ENCODE measurements around the gene REELD1.

- TF ChIP-seq REST (IDR thresholded peaks at IDR 0.05; ENCODE audit: insufficient read depth in 1 of 2, low read depth in 2 of 2, low read length in 2 of 2): no peak
- TF ChIP-seq SIN3A (IDR thresholded peaks at IDR 0.05; ENCODE audit: borderline replicate concordance, insufficient read depth, low read length): no peak
- no peak for TF ChIP-seq POLR2AphosphoS5 (IDR thresholded peaks at IDR 0.05; ENCODE audit: low read depth, low read length)
- no peak for TF ChIP-seq TAF1 (IDR thresholded peaks at IDR 0.05; ENCODE audit: borderline replicate concordance, insufficient read depth, low read length)
- TF ChIP-seq FOXP2 (optimal IDR thresholded peaks at IDR 0.05; ENCODE audit: borderline replicate concordance, extremely low read depth, extremely low read length, insufficient read depth): no peak
These were observed 20.1 kb upstream of the REELD1 start for GRCh38 chr4:146194212-146194611.
